CD1c-positive myeloid dendritic cell (primary cell): ENCODE results near the gene PHGDH.
"Not testable (repeated sequence)": the region's sequence is repeated elsewhere in the genome, so short reads cannot be mapped to it uniquely, and the experiment has no call there.

Experiments
- DNase-seq: peaks from one replicate; pipeline ENCODE4 v3.0.0-alpha.2; 2016; ENCODE audit errors: extremely low spot score

PHGDH gene

GRCh38 chr1:119697598-119697997 lies 14.1 kb upstream of the PHGDH start:
- no peak for DNase-seq

- DNase-seq = no peak
Observed at GRCh38 chr1:119700326-119700725, 11.4 kb upstream of the PHGDH start.

GRCh38 chr1:119701659-119702058 lies 10.1 kb upstream of the PHGDH start:
- no peak for DNase-seq

GRCh38 chr1:119702384-119702783 lies 9.3 kb upstream of the PHGDH start:
- peak; percentile 67 for DNase-seq

GRCh38 chr1:119703666-119704450 lies 7.9 kb upstream of the PHGDH start:
- DNase-seq = no peak

- DNase-seq = not testable (repeated sequence)
Observed at GRCh38 chr1:119706599-119706998, 5.1 kb upstream of the PHGDH start.

GRCh38 chr1:119711356-119711803 lies 354 bp upstream of the PHGDH start:
- DNase-seq = not testable (repeated sequence)

- DNase-seq = peak; percentile 17
Observed at GRCh38 chr1:119712342-119713038, 756 bp downstream of the PHGDH start.

- DNase-seq = no peak
Observed at GRCh38 chr1:119713039-119713748, 1.5 kb downstream of the PHGDH start.

- DNase-seq = no peak
Observed at GRCh38 chr1:119713749-119714456, 2.2 kb downstream of the PHGDH start.

- no peak for DNase-seq
Observed at GRCh38 chr1:119714583-119714982, 2.8 kb downstream of the PHGDH start.

- no peak for DNase-seq
Observed at GRCh38 chr1:119715542-119715941, 3.8 kb downstream of the PHGDH start.

- DNase-seq = no peak
Observed at GRCh38 chr1:119718409-119718808, 6.7 kb downstream of the PHGDH start.

GRCh38 chr1:119718972-119719371 lies 7.2 kb downstream of the PHGDH start:
- DNase-seq = no peak

GRCh38 chr1:119720866-119721440 lies 9.2 kb downstream of the PHGDH start:
- DNase-seq = no peak

- no peak for DNase-seq
Observed at GRCh38 chr1:119721896-119722295, 10.2 kb downstream of the PHGDH start.

GRCh38 chr1:119724611-119725218 lies 13.0 kb downstream of the PHGDH start:
- DNase-seq = no peak

- DNase-seq = no peak
Observed at GRCh38 chr1:119725626-119726025, 13.9 kb downstream of the PHGDH start.

GRCh38 chr1:119727991-119728390 lies 16.3 kb downstream of the PHGDH start:
- no peak for DNase-seq

- no peak for DNase-seq
Observed at GRCh38 chr1:119729044-119729443, 17.3 kb downstream of the PHGDH start.

- DNase-seq = no peak
Observed at GRCh38 chr1:119731060-119731459, 19.3 kb downstream of the PHGDH start.
